ENCODE results near the gene ANLN. TPM values are rescaled to one million over a fixed set of nuclear protein-coding genes. Genes with fewer than 3 reads are reported as not detected.
"Not testable (repeated sequence)": the region's sequence is repeated elsewhere in the genome, so short reads cannot be mapped to it uniquely, and the experiment has no call there.

ANLN gene
- total RNA-seq, 1 experiment from 2014 or later = 50.2 TPM

GRCh38 chr7:36379831-36380504 lies 9.7 kb upstream of the ANLN start:
- no peak for DNase-seq (ENCODE audit: low spot score)

- no peak for DNase-seq (ENCODE audit: low spot score)
Observed at GRCh38 chr7:36381056-36381455, 8.6 kb upstream of the ANLN start.

GRCh38 chr7:36383284-36383683 lies 6.4 kb upstream of the ANLN start:
- not testable (repeated sequence) for DNase-seq (ENCODE audit: low spot score)

DNA sequence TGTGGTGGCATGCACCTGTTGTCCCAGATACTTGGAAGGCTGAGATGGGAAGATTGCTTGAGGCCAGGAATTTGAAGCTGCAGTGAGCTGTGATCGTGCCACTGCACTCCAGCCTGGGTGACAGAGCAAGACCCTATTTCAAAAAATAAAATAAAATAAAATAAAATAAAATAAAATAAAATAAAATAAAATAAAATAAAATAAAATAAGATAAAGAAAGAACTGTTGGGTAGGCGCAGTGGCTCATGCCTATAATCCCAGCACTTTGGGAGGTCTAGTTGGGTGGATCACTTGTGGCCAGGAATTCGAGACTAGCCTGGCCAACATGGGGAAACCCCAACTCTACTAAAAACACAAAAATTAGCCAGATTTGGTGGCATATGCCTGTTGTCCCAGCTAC lies 4.0 kb upstream of the ANLN start:
- DNase-seq (ENCODE audit: low spot score) = not testable (repeated sequence)

- peak; percentile 58 for DNase-seq (ENCODE audit: low spot score)
Observed at GRCh38 chr7:36387435-36388231, 2.0 kb upstream of the ANLN start.

GRCh38 chr7:36388423-36388822 lies 1.2 kb upstream of the ANLN start:
- peak; percentile 33 for DNase-seq (ENCODE audit: low spot score)

DNA sequence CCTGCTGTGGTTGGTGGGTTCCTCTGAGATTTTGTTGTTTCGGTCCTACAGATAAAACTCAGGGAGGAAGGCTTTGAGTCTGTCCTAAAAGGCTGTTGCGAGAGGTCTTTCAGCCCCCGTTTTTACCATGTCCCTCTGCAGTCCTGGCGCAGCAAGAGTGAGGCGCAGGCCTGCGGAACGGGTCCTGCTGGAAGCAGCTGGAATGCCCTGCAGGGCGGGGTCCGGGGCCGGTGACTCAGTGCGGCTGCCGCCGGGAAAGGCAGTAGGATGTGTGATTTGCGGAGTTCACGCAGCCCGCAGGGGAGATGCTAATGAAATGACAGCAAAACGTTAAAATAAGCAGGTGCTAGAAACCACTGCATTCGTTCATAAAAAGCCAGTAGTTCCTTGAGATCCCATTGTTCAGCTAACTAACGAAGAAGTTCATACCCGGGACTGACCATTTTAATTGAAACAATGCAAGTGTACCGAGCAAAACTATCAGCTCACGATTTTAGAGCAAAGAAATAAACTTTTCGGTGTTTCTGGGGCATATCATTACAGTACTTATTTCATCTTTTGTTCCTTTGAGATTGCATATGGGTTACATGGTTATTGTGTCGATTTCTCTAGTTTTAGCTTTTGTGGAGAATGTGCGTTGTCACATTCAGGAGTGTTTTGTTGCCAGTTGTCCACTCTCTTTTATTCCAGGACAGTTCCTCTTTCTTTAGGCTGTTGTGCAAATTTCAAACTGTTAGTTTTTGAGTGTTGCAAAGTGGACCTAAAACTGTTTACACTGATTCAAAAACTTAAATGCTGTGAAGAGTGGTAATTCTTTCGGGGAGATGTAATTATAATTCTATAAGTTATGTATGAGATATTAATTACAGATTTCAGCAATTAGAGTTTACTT lies 783 bp downstream of the ANLN start:
- DNase-seq (ENCODE audit: low spot score) = peak; percentile 92

GRCh38 chr7:36391436-36392198 lies 2.0 kb downstream of the ANLN start:
- DNase-seq (ENCODE audit: low spot score) = peak; percentile 63

GRCh38 chr7:36393826-36394225 lies 4.2 kb downstream of the ANLN start:
- DNase-seq (ENCODE audit: low spot score) = no peak

- no peak for DNase-seq (ENCODE audit: low spot score)
Observed at GRCh38 chr7:36395171-36395894, 5.7 kb downstream of the ANLN start.

- DNase-seq (ENCODE audit: low spot score) = no peak
Observed at GRCh38 chr7:36396150-36396549, 6.5 kb downstream of the ANLN start.

DNA sequence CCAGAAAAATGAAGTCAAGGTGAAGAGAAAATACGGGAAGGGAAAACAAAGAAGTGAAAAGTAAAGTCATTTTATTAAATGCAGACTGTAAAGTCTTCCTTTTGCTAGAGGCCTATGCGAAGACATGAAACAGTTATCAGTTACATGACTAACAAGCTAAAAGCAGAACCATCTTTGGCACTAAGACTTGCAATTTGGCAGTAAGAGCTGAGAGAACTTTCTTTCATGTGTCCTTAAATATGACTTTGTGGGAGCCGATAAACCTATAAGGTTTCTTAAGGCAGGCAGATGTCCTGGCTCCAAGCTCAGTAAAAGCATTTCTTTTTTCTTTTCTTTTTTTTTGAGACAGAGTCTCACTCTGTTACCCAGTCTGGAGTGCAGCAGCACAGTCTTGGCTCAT lies 10.4 kb downstream of the ANLN start:
- DNase-seq (ENCODE audit: low spot score) = no peak

DNA sequence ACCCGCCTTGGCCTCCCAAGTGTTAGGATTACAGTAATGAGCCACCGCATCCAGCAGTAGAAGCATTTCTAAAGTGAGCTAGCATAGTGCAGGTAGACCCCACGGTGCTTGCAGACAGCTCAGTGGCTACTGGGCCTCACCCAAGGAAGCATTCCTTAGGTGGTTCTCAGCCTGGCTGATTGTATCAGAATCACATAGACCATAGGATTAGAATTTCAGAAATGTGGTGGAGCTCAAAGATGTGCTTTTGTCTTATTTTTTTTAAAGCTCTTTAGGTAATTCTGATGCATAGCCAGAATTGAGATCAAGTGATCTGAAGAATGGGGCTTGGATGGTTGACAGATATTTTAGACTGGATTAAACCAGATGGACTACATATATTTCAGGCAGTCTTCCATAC lies 10.9 kb downstream of the ANLN start:
- DNase-seq (ENCODE audit: low spot score) = no peak

- DNase-seq (ENCODE audit: low spot score) = no peak
Observed at GRCh38 chr7:36403452-36403851, 13.8 kb downstream of the ANLN start.

DNA sequence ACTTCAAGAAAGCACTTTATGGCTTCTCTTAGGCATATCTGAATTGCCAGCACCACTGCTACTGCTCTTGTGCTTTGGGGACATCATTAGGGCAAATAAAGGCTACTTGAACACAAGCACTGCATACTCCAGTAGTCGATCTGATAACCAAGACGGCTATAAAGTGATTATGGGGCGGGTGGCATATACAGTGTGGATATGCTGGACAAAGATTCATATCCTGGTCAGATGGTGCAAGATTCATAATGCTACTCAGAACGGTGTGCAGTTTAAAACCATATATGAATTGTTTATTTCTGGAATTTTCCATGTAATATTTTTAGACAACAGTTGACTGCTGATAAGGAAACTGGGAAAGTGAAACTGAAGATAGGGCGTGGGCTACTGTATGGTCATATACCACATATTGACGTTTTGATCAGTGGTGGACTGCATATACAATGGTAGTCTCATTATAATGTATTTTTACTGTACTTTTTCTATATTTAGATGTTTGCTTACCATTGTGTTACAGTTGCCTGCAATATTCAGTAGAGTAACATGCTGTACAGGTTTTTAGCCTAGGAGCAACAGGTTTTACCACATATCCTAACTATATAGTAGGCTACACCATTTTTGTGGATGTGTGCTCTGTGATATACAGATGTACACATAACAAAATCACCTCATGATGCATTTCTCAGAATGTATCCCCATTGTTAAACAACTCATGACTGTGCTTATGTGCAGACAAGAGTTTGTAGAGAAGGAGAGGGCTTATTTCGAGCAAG lies 15.2 kb downstream of the ANLN start:
- DNase-seq (ENCODE audit: low spot score) = no peak

GRCh38 chr7:36405409-36405803 lies 15.7 kb downstream of the ANLN start:
- no peak for DNase-seq (ENCODE audit: low spot score)

DNA sequence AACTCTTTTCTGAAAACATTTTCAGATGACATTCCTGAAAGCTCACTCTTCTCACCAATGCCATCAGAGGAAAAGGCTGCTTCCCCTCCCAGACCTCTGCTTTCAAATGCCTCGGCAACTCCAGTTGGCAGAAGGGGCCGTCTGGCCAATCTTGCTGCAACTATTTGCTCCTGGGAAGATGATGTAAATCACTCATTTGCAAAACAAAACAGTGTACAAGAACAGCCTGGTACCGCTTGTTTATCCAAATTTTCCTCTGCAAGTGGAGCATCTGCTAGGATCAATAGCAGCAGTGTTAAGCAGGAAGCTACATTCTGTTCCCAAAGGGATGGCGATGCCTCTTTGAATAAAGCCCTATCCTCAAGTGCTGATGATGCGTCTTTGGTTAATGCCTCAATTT lies 16.5 kb downstream of the ANLN start:
- no peak for DNase-seq (ENCODE audit: low spot score)

- DNase-seq (ENCODE audit: low spot score) = no peak
Observed at GRCh38 chr7:36407636-36408550, 18.2 kb downstream of the ANLN start.

GRCh38 chr7:36408589-36408988 lies 18.9 kb downstream of the ANLN start:
- peak; percentile 18 for DNase-seq (ENCODE audit: low spot score)

Data from HT-29 (cell line).